OCI-LY1 (cell line): ENCODE results near the gene LRMDA.

Experiments
- H2AFZ ChIP-seq: fragments of 200-600 bp; sonication (generic), shearing (Covaris generic); 2 replicates; pipeline ENCODE4 v1.6.0; 2014; ENCODE audit warnings: antibody characterized with exemption, mild to moderate bottlenecking, low read length
- H3F3A ChIP-seq: fragments of 200-600 bp; sonication (generic), shearing (Covaris generic); 2 replicates; pipeline ENCODE4 v1.6.0; 2014; ENCODE audit warnings: mild to moderate bottlenecking, antibody characterized with exemption, low read length, moderate library complexity; ENCODE audit not compliant: insufficient read depth
- H3K27ac ChIP-seq: fragments of 200-600 bp; sonication (generic); 2 replicates; pipeline ENCODE4 v1.5.1; 2014; ENCODE audit warnings: low read length, mixed run types, mild to moderate bottlenecking, low read depth; ENCODE audit not compliant: poor library complexity, severe bottlenecking
- H3K27me3 ChIP-seq: fragments of 200-600 bp; sonication (generic); 2 replicates; pipeline ENCODE4 v1.6.0; 2014; ENCODE audit warnings: antibody characterized with exemption, mild to moderate bottlenecking, low read length, moderate library complexity; ENCODE audit not compliant: insufficient read depth
- H3K36me3 ChIP-seq: fragments of 200-600 bp; sonication (generic); 2 replicates; pipeline ENCODE4 v1.6.1; 2014; ENCODE audit warnings: mild to moderate bottlenecking, antibody characterized with exemption, low read length, moderate library complexity, mixed read lengths; ENCODE audit not compliant: insufficient read depth
- H3K4me1 ChIP-seq: fragments of 200-600 bp; sonication (generic); 2 replicates; pipeline ENCODE4 v1.5.1; 2014; ENCODE audit warnings: mild to moderate bottlenecking, low read length, moderate library complexity; ENCODE audit not compliant: insufficient read depth, severe bottlenecking
- H3K4me2 ChIP-seq: fragments of 200-600 bp; sonication (generic), shearing (Covaris generic); 2 replicates; pipeline ENCODE4 v1.6.1; 2014; ENCODE audit warnings: low read length
- H3K4me3 ChIP-seq: fragments of 200-600 bp; sonication (generic); 2 replicates; pipeline ENCODE4 v1.5.1; 2014; ENCODE audit warnings: low read length, low read depth, mild to moderate bottlenecking, mixed read lengths; ENCODE audit not compliant: poor library complexity, severe bottlenecking
- H3K79me2 ChIP-seq: fragments of 200-600 bp; shearing (Covaris generic); 2 replicates; pipeline ENCODE4 v1.6.1; 2016; ENCODE audit warnings: mixed run types, low read length, mixed read lengths; ENCODE audit not compliant: insufficient read depth
- H3K9ac ChIP-seq: fragments of 200-600 bp; sonication (generic), shearing (Covaris generic); 2 replicates; pipeline ENCODE4 v1.6.1; 2014; ENCODE audit warnings: mild to moderate bottlenecking, low read length, mixed read lengths
- H3K9me2 ChIP-seq: fragments of 200-600 bp; sonication (generic), shearing (Covaris generic); 2 replicates; pipeline ENCODE4 v1.6.1; 2014; ENCODE audit warnings: low read depth, mild to moderate bottlenecking, low read length, mixed read lengths
- H3K9me3 ChIP-seq: fragments of 200-600 bp; shearing (Covaris generic); 2 replicates; pipeline ENCODE4 v1.6.1; 2014; ENCODE audit warnings: low read length, mixed read lengths
- H4K20me1 ChIP-seq: fragments of 200-600 bp; sonication (generic), shearing (Covaris generic); 2 replicates; pipeline ENCODE4 v1.6.0; 2016; ENCODE audit warnings: mild to moderate bottlenecking, low read length; ENCODE audit not compliant: insufficient read depth
- EZH2 ChIP-seq: fragments of 200-600 bp; sonication (generic), shearing (Covaris generic); IDR thresholded peaks from 2 replicates; pipeline ENCODE4 v1.8.0; 2017; ENCODE audit warnings: borderline replicate concordance, mixed run types, mild to moderate bottlenecking, antibody characterized with exemption, low read length, moderate library complexity, mixed read lengths
- TF ChIP-seq, protein P1 (sequence below): fragments of 200-600 bp; sonication (generic), shearing (Covaris generic); IDR thresholded peaks from 2 replicates; pipeline ENCODE4 v1.5.1; 2017; ENCODE audit warnings: mild to moderate bottlenecking, antibody characterized with exemption, low read length, moderate library complexity, mixed read lengths

The LRMDA gene

GRCh38 chr10:76416642-76417041 is 985.2 kb downstream of the LRMDA start:
- no peak overlapping the region for H3K4me3 ChIP-seq
- no peak overlapping the region for H3K4me2 ChIP-seq
- H3K79me2 ChIP-seq: no peaks in the 10 kb centered on the region
- no peak for TF ChIP-seq EZH2
- TF ChIP-seq, protein P1, sequence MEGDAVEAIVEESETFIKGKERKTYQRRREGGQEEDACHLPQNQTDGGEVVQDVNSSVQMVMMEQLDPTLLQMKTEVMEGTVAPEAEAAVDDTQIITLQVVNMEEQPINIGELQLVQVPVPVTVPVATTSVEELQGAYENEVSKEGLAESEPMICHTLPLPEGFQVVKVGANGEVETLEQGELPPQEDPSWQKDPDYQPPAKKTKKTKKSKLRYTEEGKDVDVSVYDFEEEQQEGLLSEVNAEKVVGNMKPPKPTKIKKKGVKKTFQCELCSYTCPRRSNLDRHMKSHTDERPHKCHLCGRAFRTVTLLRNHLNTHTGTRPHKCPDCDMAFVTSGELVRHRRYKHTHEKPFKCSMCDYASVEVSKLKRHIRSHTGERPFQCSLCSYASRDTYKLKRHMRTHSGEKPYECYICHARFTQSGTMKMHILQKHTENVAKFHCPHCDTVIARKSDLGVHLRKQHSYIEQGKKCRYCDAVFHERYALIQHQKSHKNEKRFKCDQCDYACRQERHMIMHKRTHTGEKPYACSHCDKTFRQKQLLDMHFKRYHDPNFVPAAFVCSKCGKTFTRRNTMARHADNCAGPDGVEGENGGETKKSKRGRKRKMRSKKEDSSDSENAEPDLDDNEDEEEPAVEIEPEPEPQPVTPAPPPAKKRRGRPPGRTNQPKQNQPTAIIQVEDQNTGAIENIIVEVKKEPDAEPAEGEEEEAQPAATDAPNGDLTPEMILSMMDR: no peak
- no peaks in the 10 kb centered on the region for H4K20me1 ChIP-seq
- no peak overlapping the region for H2AFZ ChIP-seq
- H3K9me3 ChIP-seq: no peaks in the 10 kb centered on the region
- H3K36me3 ChIP-seq: no peaks in the 10 kb centered on the region
- H3K4me1 ChIP-seq: no peaks in the 10 kb centered on the region
- H3K9ac ChIP-seq: no peak overlapping the region
- H3F3A ChIP-seq: no peaks in the 10 kb centered on the region
- no peaks in the 10 kb centered on the region for H3K9me2 ChIP-seq
- no peak overlapping the region for H3K27ac ChIP-seq
- H3K27me3 ChIP-seq: no peaks in the 10 kb centered on the region

- no peaks in the 10 kb centered on the region for H3K36me3 ChIP-seq
- H3K79me2 ChIP-seq: no peaks in the 10 kb centered on the region
- no peak overlapping the region for H3K9ac ChIP-seq
- H4K20me1 ChIP-seq: no peaks in the 10 kb centered on the region
- no peak overlapping the region for H3K4me3 ChIP-seq
- no peaks in the 10 kb centered on the region for H3K4me1 ChIP-seq
- no peaks in the 10 kb centered on the region for H3F3A ChIP-seq
- H3K27me3 ChIP-seq: no peaks in the 10 kb centered on the region
- H3K27ac ChIP-seq: no peak overlapping the region
- TF ChIP-seq, protein P1: no peak
- TF ChIP-seq EZH2: no peak
- H3K9me2 ChIP-seq: no peaks in the 10 kb centered on the region
- no peak overlapping the region for H2AFZ ChIP-seq
- no peak overlapping the region for H3K4me2 ChIP-seq
- H3K9me3 ChIP-seq: no peaks in the 10 kb centered on the region
These were observed 989.3 kb downstream of the LRMDA start for GRCh38 chr10:76420725-76421124.

GRCh38 chr10:76422769-76423168 is 991.3 kb downstream of the LRMDA start:
- Histone ChIP-seq H2AFZ (no peak overlapping the region), H3K4me3 (no peak overlapping the region), H3K27me3 (no peaks in the 10 kb centered on the region), H3K9me3 (no peaks in the 10 kb centered on the region), H3K9ac (no peak overlapping the region), H3K4me2 (no peak overlapping the region), H3K9me2 (no peaks in the 10 kb centered on the region), H3F3A (no peaks in the 10 kb centered on the region), H3K36me3 (no peaks in the 10 kb centered on the region), H3K4me1 (no peaks in the 10 kb centered on the region), H3K27ac (no peak overlapping the region), H4K20me1 (no peaks in the 10 kb centered on the region), H3K79me2 (no peaks in the 10 kb centered on the region)
- no peak for TF ChIP-seq EZH2
- TF ChIP-seq, protein P1: no peak
